CD8-positive, alpha-beta memory T cell (primary cell): ENCODE measurements around the gene IL11RA. TPM values are rescaled to one million over a fixed set of nuclear protein-coding genes. Genes with fewer than 3 reads are reported as not detected.

ENCODE experiments used
- CTCF ChIA-PET: fragments of 350-600 bp; sonication (Branson Sonifier 250); formaldehyde crosslinking; loops from one replicate; lab custom pipeline; 2021; ENCODE audit warnings: antibody characterized with exemption; lab: Charles Lee
- POLR2A ChIA-PET: fragments of 350-600 bp; sonication (Branson Sonifier 250); formaldehyde crosslinking; loops from one replicate; lab custom pipeline; 2021; ENCODE audit warnings: antibody characterized with exemption; lab: Charles Lee
- DNase-seq, 5 donors: peaks; one replicate each; pipeline versions ENCODE4 v3.0.0 to v3.0.0-alpha.2; 2020 to 2022; ENCODE audit warnings: mixed read lengths in 1 of 5
- H3K27ac ChIP-seq: one replicate; pipeline ENCODE4 v1.7.0; 2013; ENCODE audit warnings: low read depth, mild to moderate bottlenecking, low read length, moderate library complexity
- H3K27me3 ChIP-seq: 2 replicates; pipeline ENCODE4 v1.7.0; 2013; ENCODE audit warnings: low read length, mild to moderate bottlenecking; ENCODE audit not compliant: insufficient read depth, poor library complexity, severe bottlenecking
- H3K36me3 ChIP-seq: 2 replicates; pipeline ENCODE4 v1.7.0; 2013; ENCODE audit warnings: mild to moderate bottlenecking, low read length, moderate library complexity; ENCODE audit not compliant: insufficient read depth
- H3K4me1 ChIP-seq: 2 replicates; pipeline ENCODE4 v1.7.0; 2013; ENCODE audit warnings: mild to moderate bottlenecking, low read length, moderate library complexity; ENCODE audit not compliant: insufficient read depth
- H3K4me3 ChIP-seq: 2 replicates; pipeline ENCODE4 v1.7.0; 2013; ENCODE audit warnings: mild to moderate bottlenecking, low read length
- H3K9me3 ChIP-seq: 2 replicates; pipeline ENCODE4 v1.7.0; 2013; ENCODE audit warnings: mild to moderate bottlenecking, low read length
- H3K27ac Mint-ChIP-seq, 8 donors: one replicate each; pipeline ENCODE4 v1.8.0; 2020 to 2021; ENCODE audit warnings: mixed read lengths in 8 of 8, mild to moderate bottlenecking in 6 of 8, inconsistent platforms in 3 of 8, moderate library complexity in 3 of 8
- H3K27me3 Mint-ChIP-seq, 2 donors: one replicate each; pipeline ENCODE4 v1.8.0; 2020 to 2021; ENCODE audit warnings: mixed read lengths in 2 of 2, mild to moderate bottlenecking in 1 of 2, moderate library complexity in 1 of 2
- H3K36me3 Mint-ChIP-seq, 3 donors: one replicate each; pipeline ENCODE4 v1.8.0; 2020 to 2021; ENCODE audit warnings: mixed read lengths in 3 of 3, inconsistent platforms in 1 of 3, mild to moderate bottlenecking in 1 of 3
- H3K4me1 Mint-ChIP-seq, 3 donors: one replicate each; pipeline ENCODE4 v1.8.0; 2020 to 2021; ENCODE audit warnings: mixed read lengths in 3 of 3, inconsistent platforms in 1 of 3, mild to moderate bottlenecking in 1 of 3
- H3K4me3 Mint-ChIP-seq, 7 donors: one replicate each; pipeline ENCODE4 v1.8.0; 2020 to 2021; ENCODE audit warnings: mixed read lengths in 7 of 7, mild to moderate bottlenecking in 6 of 7, moderate library complexity in 4 of 7, inconsistent platforms in 2 of 7
- H3K9me3 Mint-ChIP-seq, 5 donors: one replicate each; pipeline ENCODE4 v1.8.0; 2020 to 2022; ENCODE audit warnings: mixed read lengths in 5 of 5, mild to moderate bottlenecking in 3 of 5, moderate library complexity in 2 of 5, inconsistent platforms in 1 of 5
- polyA plus RNA-seq: library from polyadenylated mRNA; unstranded; fragments of 300-500 nt; fragmentation: Illumina TruSeq; gene quantifications from one replicate; pipeline ENCODE4 v1.2.3, GENCODE V29; 2021
- total RNA-seq, 2 experiments: library from RNA; stranded (reverse); gene quantifications; one replicate each; pipeline ENCODE4 v1.2.3, GENCODE V29; 2021

IL11RA gene
- total and polyA plus RNA-seq, 3 experiments from 2014 or later: 5.3 to 16.5 (median 15.6) TPM

DNA sequence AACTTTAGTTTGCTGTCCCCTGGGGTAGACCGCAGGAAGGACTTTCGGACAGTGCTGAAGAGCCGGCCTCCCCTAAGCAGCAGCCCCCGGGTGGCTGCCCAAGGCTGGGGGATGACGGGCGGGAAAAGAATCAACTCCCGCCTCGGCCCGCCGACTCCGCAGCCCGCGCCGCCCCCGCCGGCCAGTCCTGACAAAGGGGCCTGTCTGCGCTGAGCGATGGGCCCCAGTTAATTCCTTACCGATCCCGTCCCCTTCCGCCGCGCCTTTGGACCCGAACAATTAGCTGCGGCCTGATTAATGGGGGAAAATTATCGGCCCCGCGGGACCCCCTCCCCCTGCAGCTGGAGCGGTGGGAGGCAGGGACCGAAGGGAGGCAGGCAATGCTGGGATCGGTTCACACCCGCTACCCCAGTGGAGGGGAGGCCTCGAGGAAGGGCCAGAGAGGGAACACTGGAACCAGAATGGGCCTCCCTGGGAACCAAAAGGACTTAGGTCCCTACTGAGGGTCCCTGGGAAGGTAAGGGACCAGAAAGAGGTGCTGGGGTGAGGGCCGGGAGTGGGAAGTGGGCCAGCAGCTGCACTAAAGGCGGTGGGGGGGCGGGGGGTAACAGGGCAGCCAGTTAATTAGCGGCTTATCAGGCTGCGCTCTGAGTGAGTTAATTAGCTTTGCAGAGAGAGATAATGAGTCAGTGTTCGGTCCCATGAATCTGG is 27.4 kb upstream of the IL11RA start:
- no peak for DNase-seq
- H3K9me3 ChIP-seq: no peaks in the 10 kb centered on the region
- Mint-ChIP-seq H3K4me1 (peaks cover 29 to 41% (median 32%) of the 10 kb centered on the region in 3 donors), H3K27me3 (peaks cover 60 to 66% of the 10 kb centered on the region in 2 donors), H3K9me3 (no peaks in the 10 kb centered on the region), H3K36me3 (peaks cover 0 to 9% (median 0%) of the 10 kb centered on the region in 3 donors), H3K27ac (no peak overlapping the region), H3K4me3 (no peak overlapping the region)
- H3K4me1 ChIP-seq: peaks cover 26% of the 10 kb centered on the region
- no peak overlapping the region for H3K27ac ChIP-seq
- CTCF ChIA-PET: interaction anchor here (1.5 to 7.6 kb wide), 2 partner anchors 11 to 12 kb away, joined by 4 to 97 read pairs; partner anchors contain the start of genes RPP25L and SIGMAR1
- H3K27me3 ChIP-seq: peaks cover 59% of the 10 kb centered on the region
- POLR2A ChIA-PET: no interaction called here
- no peaks in the 10 kb centered on the region for H3K36me3 ChIP-seq
- no peak overlapping the region for H3K4me3 ChIP-seq

DNA sequence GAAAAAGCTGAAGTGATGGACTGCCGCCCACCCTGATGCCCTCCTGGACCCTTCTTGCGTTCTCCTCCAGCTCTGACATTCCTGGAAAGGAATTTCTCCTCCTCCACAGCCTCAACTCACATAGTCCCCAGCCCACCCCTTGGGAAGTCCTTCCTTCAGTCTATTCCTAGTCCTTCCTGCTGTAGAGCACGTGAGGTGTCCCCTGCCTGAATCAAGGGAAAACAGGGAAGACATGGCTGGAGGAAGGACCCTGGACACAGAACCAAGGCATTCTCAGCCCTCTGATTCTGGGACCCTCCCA is 26.8 kb upstream of the IL11RA start:
- no peak overlapping the region for H3K4me3 Mint-ChIP-seq
- Histone ChIP-seq H3K4me1 (peaks cover 23% of the 10 kb centered on the region), H3K27ac (no peak overlapping the region), H3K27me3 (peaks cover 59% of the 10 kb centered on the region), H3K4me3 (no peak overlapping the region), H3K36me3 (no peaks in the 10 kb centered on the region), H3K9me3 (no peaks in the 10 kb centered on the region)
- peaks cover 65 to 71% of the 10 kb centered on the region in 2 donors for H3K27me3 Mint-ChIP-seq
- peaks cover 25 to 36% (median 27%) of the 10 kb centered on the region in 3 donors for H3K4me1 Mint-ChIP-seq
- no peak overlapping the region for H3K27ac Mint-ChIP-seq
- ChIA-PET CTCF (interaction anchor here (1.5 to 7.6 kb wide), 2 partner anchors 11 to 13 kb away, joined by 4 to 97 read pairs; partner anchors contain the start of genes RPP25L and SIGMAR1), POLR2A (no interaction called here)
- no peak for DNase-seq
- H3K9me3 Mint-ChIP-seq: no peaks in the 10 kb centered on the region
- H3K36me3 Mint-ChIP-seq: peaks cover 0 to 5% (median 0%) of the 10 kb centered on the region in 3 donors

DNA sequence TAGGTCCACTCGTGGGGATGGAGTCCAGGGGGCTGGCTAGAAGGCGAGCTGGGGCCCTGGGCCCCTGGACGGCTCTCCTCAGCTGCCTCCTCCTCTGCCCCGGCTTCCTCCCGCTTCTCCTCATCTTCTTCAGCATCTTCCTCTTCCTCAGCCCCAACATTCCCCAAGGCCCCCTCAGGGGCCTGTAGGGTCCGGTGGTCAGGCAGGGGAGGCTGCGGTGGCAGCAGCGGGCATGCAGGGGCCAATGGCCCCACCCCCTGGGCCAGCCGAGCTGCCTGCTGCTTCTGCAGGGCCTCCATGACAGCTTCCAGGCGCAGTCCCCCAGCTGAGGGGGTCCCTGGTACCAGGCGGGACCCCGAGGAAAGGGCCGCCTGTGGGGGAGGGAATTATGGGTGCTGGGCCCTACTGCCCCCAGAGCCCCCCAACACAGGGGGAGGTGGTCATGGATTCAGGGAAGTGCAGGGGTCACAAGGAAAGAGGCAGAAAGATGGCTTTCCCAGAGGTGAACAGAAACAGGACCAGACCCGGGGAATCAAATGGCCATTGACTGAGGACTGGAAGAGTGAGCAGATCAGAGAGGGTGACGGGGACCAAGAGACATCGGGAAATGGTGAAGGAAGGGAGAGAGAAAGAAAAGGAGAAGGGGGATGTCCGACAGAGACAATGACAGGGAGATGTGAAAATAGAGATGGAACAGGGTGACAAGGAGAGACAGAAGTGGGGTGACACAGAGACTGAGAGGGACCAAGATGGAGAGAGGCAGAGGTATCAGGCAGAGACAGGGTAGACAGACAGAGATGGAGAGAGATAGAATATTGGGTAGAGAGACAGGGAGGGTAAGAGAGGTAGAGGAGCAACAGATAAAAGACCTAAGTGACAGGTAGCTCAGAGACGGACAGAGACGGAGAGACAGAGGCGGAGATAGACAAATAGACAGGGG is 24.0 kb upstream of the IL11RA start:
- Mint-ChIP-seq H3K36me3 (no peaks in the 10 kb centered on the region), H3K27me3 (peaks cover 48 to 64% of the 10 kb centered on the region in 2 donors), H3K9me3 (no peaks in the 10 kb centered on the region), H3K4me3 (peak overlapping the region; percentile 80 to 89 (median 83)), H3K27ac (peak overlapping the region in 4 of 8 donors; percentile 17 to 51 (median 37)), H3K4me1 (peaks cover 19 to 25% (median 19%) of the 10 kb centered on the region in 3 donors)
- ChIA-PET CTCF (interaction anchor here (1.2 kb wide), 1 partner anchor 8 kb away, joined by 4 read pairs; the partner anchor contains the start of gene DCTN3), POLR2A (interaction anchor here (0.6 kb wide), 1 partner anchor 10 kb away, joined by 3 read pairs; the partner anchor contains the start of gene SIGMAR1)
- Histone ChIP-seq H3K4me3 (peak overlapping the region; percentile 45), H3K4me1 (peaks cover 16% of the 10 kb centered on the region), H3K9me3 (no peaks in the 10 kb centered on the region), H3K27me3 (peaks cover 49% of the 10 kb centered on the region), H3K36me3 (no peaks in the 10 kb centered on the region), H3K27ac (no peak overlapping the region)
- no peak for DNase-seq

DNA sequence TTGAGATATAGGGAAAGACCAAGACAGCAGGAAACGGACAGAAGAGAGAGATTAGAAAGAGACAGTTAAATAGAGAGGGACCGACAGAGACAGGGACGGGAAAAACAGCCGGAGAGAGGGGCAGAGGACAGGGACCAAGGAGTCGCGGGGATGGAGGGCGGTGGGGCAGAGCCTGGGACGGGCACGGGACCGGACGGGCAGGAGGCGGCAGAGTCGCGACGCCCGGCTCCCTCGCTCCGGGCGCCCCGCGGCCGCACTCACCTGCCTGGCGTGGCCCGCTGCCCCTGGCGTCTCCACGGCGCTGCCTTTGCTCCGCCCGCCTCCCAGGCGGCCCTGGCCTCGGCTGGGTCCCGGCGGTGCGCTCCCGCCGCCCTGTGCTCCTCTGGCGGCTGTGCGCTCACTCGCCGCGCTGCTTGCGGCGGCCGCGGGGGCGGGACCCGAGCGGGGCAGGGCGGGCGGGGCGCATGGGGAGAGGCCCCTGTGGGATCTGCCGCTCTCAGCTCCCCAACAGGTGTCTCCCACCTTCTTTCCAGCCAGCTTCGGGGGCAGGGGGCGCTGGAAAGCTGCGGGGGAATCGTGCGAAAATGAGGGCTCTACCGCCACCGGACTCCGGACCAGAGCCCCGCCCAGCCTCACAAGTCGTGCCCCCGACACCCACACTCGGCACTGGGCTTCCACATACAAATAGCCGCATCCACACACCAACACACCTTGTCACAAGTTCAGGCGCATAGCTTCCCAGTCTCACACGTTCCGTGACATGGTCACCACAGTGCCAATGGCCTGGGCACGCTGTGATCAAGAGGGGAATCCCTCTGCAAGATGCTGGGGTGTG is 23.1 kb upstream of the IL11RA start, which contains the start of gene ARID3C:
ARID3C (minus strand) TSS at position 411 of the 835 bp plus-strand sequence. CDS start 1,052 bp downstream, outside the sequence.
- Mint-ChIP-seq H3K4me1 (peaks cover 16 to 22% (median 19%) of the 10 kb centered on the region in 3 donors), H3K27me3 (peaks cover 42 to 58% of the 10 kb centered on the region in 2 donors), H3K4me3 (peak within 1 kb of the TSS; percentile 80 to 91 (median 84)), H3K9me3 (no peaks in the 10 kb centered on the region), H3K36me3 (no peaks in the 10 kb centered on the region), H3K27ac (peak within 1 kb of the TSS in 5 of 8 donors; percentile 3 to 51 (median 35))
- POLR2A ChIA-PET: no interaction called here
- Histone ChIP-seq H3K36me3 (no peaks in the 10 kb centered on the region), H3K4me3 (peak within 1 kb of the TSS; percentile 45), H3K4me1 (peaks cover 16% of the 10 kb centered on the region), H3K9me3 (no peaks in the 10 kb centered on the region), H3K27me3 (peaks cover 43% of the 10 kb centered on the region), H3K27ac (no peak within 1 kb of the TSS)
- CTCF ChIA-PET: interaction anchor here (0.7 to 2.5 kb wide), 5 partner anchors 9 to 17 kb away, joined by 3 to 6 read pairs (median 4); partner anchors contain the start of genes DCTN3 and RPP25L
- peak in 3 of 5 donors; percentile 23 to 34 (median 33) for DNase-seq

DNA sequence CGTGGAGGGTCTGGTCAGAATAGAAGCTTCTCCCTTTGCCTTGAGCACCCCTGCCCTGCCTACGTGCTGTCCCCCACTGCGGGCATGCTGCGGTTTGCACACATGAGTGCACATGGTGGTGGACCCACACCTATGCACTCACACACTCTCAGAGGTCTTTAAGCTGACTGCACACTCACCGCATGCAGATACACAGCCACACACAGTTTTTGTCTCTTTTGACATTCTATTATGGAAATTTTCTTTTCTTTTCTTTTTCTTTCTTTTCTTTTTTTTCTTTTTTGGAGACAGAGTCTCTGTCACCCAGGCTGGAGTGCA is 22.5 kb upstream of the IL11RA start:
- DNase-seq: no peak
- H3K27me3 Mint-ChIP-seq: peaks cover 40 to 52% of the 10 kb centered on the region in 2 donors
- H3K9me3 Mint-ChIP-seq: no peaks in the 10 kb centered on the region
- CTCF ChIA-PET: interaction anchor here (0.7 to 2.5 kb wide), 4 partner anchors 9 to 17 kb away, joined by 3 to 6 read pairs (median 4); partner anchors contain the start of gene RPP25L
- H3K27ac Mint-ChIP-seq: peak overlapping the region in 2 of 8 donors; percentile 3 to 43
- Histone ChIP-seq H3K9me3 (no peaks in the 10 kb centered on the region), H3K27me3 (peaks cover 37% of the 10 kb centered on the region), H3K4me3 (peak overlapping the region; percentile 31), H3K4me1 (peaks cover 16% of the 10 kb centered on the region), H3K27ac (no peak overlapping the region), H3K36me3 (no peaks in the 10 kb centered on the region)
- H3K4me3 Mint-ChIP-seq: peak overlapping the region; percentile 80 to 91 (median 84)
- H3K4me1 Mint-ChIP-seq: peaks cover 18 to 22% (median 20%) of the 10 kb centered on the region in 3 donors
- peaks cover 0 to 1% (median 0%) of the 10 kb centered on the region in 3 donors for H3K36me3 Mint-ChIP-seq
- POLR2A ChIA-PET: no interaction called here

- Mint-ChIP-seq H3K36me3 (peaks cover 0 to 9% (median 0%) of the 10 kb centered on the region in 3 donors), H3K4me3 (peak overlapping the region in 4 of 7 donors; percentile 11 to 49 (median 43)), H3K4me1 (peaks cover 21 to 27% (median 25%) of the 10 kb centered on the region in 3 donors), H3K27ac (peak overlapping the region in 1 of 8 donors; percentile 93), H3K27me3 (peaks cover 35 to 47% of the 10 kb centered on the region in 2 donors), H3K9me3 (no peaks in the 10 kb centered on the region)
- Histone ChIP-seq H3K36me3 (peaks cover 6% of the 10 kb centered on the region), H3K4me3 (no peak overlapping the region), H3K27ac (no peak overlapping the region), H3K9me3 (no peaks in the 10 kb centered on the region), H3K27me3 (peaks cover 30% of the 10 kb centered on the region), H3K4me1 (peaks cover 17% of the 10 kb centered on the region)
- DNase-seq: no peak
- CTCF ChIA-PET: interaction anchor here (1.5 to 9.5 kb wide), 3 partner anchors 16 to 39 kb away, joined by 3 to 141 read pairs (median 6); partner anchors contain the start of genes GALT and RPP25L
- POLR2A ChIA-PET: interaction anchor here (0.8 to 1.1 kb wide), 2 partner anchors 10 to 18 kb away, joined by 3 to 4 read pairs; partner anchors contain the start of genes DCTN3 and RPP25L
Measured at GRCh38 chr9:34630402-34631154, 21.4 kb upstream of the IL11RA start.
